IMR-90 (cell line): ENCODE results near the gene GRB2. TPM values are rescaled to one million over a fixed set of nuclear protein-coding genes. Genes with fewer than 3 reads are reported as not detected.

Experiments used
- ATAC-seq: fragments of 200-7000 bp; cut with Tn5 transposase; 2 replicates; pipeline ENCODE4 v1.9.1; 2020; ENCODE audit warnings: low read depth, mild to moderate bottlenecking, moderate library complexity
- BruUV-seq: library from RNA; stranded (reverse); fragments of 400-500 nt; replicated peaks from 2 replicates; lab custom pipeline; 2021; lab: Mats Ljungman, UMichigan
- CTCF ChIA-PET: fragments of 300-600 bp; formaldehyde crosslinking; extraction: SDS; loops from one replicate; lab custom pipeline; 2021; ENCODE audit warnings: antibody characterized with exemption; lab: Yijun Ruan, JAX
- POLR2A ChIA-PET: fragments of 300-600 bp; sonication (Branson Sonifier 250); formaldehyde crosslinking; loops from one replicate; lab custom pipeline; 2022; ENCODE audit warnings: antibody characterized with exemption; ENCODE audit not compliant: unreplicated experiment; lab: Charles Lee
- DNase-seq: peaks from one replicate; pipeline ENCODE4 v3.0.0; 2013
- H2AFZ ChIP-seq: replicated peaks from 2 replicates; pipeline ENCODE3; 2013; ENCODE audit warnings: low read length, mild to moderate bottlenecking; ENCODE audit not compliant: poor library complexity
- H2AK5ac ChIP-seq: 2 replicates; pipeline ENCODE4 v1.6.1; 2013; ENCODE audit warnings: low read depth, low read length, inconsistent platforms
- H2AK9ac ChIP-seq: replicated peaks from 2 replicates; pipeline ENCODE3; 2013; ENCODE audit warnings: mild to moderate bottlenecking, low read depth, low read length, moderate library complexity; ENCODE audit not compliant: poor library complexity
- H2BK120ac ChIP-seq: 2 replicates; pipeline ENCODE4 v1.6.1; 2013; ENCODE audit warnings: low read depth, low read length, inconsistent platforms
- H2BK15ac ChIP-seq: 3 replicates; pipeline ENCODE4 v1.6.1; 2013; ENCODE audit warnings: low read depth, low read length, inconsistent platforms
- H2BK20ac ChIP-seq: 2 replicates; pipeline ENCODE4 v1.6.1; 2013; ENCODE audit warnings: low read depth, mild to moderate bottlenecking, inconsistent platforms, low read length, moderate library complexity
- H2BK5ac ChIP-seq: 2 replicates; pipeline ENCODE4 v1.6.1; 2013; ENCODE audit warnings: mild to moderate bottlenecking, low read depth, low read length, inconsistent platforms; ENCODE audit not compliant: poor library complexity, severe bottlenecking
- H3K14ac ChIP-seq: replicated peaks from 2 replicates; pipeline ENCODE4 v1.6.1; 2013; ENCODE audit warnings: low read depth, low read length, inconsistent platforms
- H3K18ac ChIP-seq: 2 replicates; pipeline ENCODE4 v1.6.1; 2013; ENCODE audit warnings: low read depth, low read length, control low read depth
- H3K23ac ChIP-seq: 2 replicates; pipeline ENCODE4 v1.6.1; 2013; ENCODE audit warnings: low read depth, low read length, inconsistent platforms
- H3K27ac ChIP-seq: 2 replicates; pipeline ENCODE4 v1.5.1; 2013; ENCODE audit warnings: mild to moderate bottlenecking, control low read depth, low read length; ENCODE audit not compliant: insufficient read depth
- H3K27me3 ChIP-seq: 2 replicates; pipeline ENCODE4 v1.6.1; 2013; ENCODE audit warnings: low read length; ENCODE audit not compliant: control insufficient read depth, insufficient read depth
- H3K36me3 ChIP-seq: 2 replicates; pipeline ENCODE4 v1.6.1; 2013; ENCODE audit warnings: low read length, mixed read lengths; ENCODE audit not compliant: control insufficient read depth, insufficient read depth
- H3K4ac ChIP-seq: 2 replicates; pipeline ENCODE4 v1.6.1; 2013; ENCODE audit warnings: low read depth, low read length, inconsistent platforms
- H3K4me1 ChIP-seq: 2 replicates; pipeline ENCODE4 v1.6.1; 2013; ENCODE audit warnings: low read length, mixed read lengths; ENCODE audit not compliant: control insufficient read depth, insufficient read depth
- H3K4me2 ChIP-seq: 2 replicates; pipeline ENCODE4 v1.6.1; 2013; ENCODE audit warnings: low read depth, mild to moderate bottlenecking, control low read depth, low read length, moderate library complexity
- H3K4me3 ChIP-seq: 2 replicates; pipeline ENCODE4 v1.5.1; 2013; ENCODE audit warnings: low read depth, mild to moderate bottlenecking, control low read depth, low read length, moderate library complexity; ENCODE audit not compliant: insufficient read depth
- H3K56ac ChIP-seq: 2 replicates; pipeline ENCODE4 v1.6.1; 2013; ENCODE audit warnings: low read length, inconsistent platforms; ENCODE audit not compliant: insufficient read depth; ENCODE audit errors: extremely low read depth
- H3K79me1 ChIP-seq, 2 experiments: 2 replicates each; pipeline ENCODE4 v1.6.1; 2013; ENCODE audit warnings: low read length in 2 of 2, inconsistent platforms in 1 of 2, low read depth in 1 of 2
- H3K9ac ChIP-seq: 2 replicates; pipeline ENCODE4 v1.6.1; 2013; ENCODE audit warnings: low read depth, low read length, control low read depth
- H3K9me1 ChIP-seq: 2 replicates; pipeline ENCODE4 v1.6.1; 2013; ENCODE audit warnings: low read length, inconsistent platforms; ENCODE audit not compliant: insufficient read depth
- H3K9me3 ChIP-seq: 2 replicates; pipeline ENCODE4 v1.6.1; 2013; ENCODE audit warnings: low read length; ENCODE audit not compliant: control insufficient read depth, insufficient read depth
- H4K20me1 ChIP-seq: 2 replicates; pipeline ENCODE4 v1.6.1; 2013; ENCODE audit warnings: low read length, inconsistent platforms; ENCODE audit not compliant: insufficient read depth
- H4K5ac ChIP-seq: 2 replicates; pipeline ENCODE4 v1.6.1; 2013; ENCODE audit warnings: mild to moderate bottlenecking, low read depth, low read length, control low read depth
- H4K8ac ChIP-seq, 2 experiments: 2 replicates each; pipeline ENCODE4 v1.6.1; 2013; ENCODE audit warnings: low read depth in 2 of 2, low read length in 2 of 2, control low read depth in 1 of 2, inconsistent platforms in 1 of 2
- H4K91ac ChIP-seq: 2 replicates; pipeline ENCODE4 v1.6.1; 2013; ENCODE audit warnings: low read depth, low read length, inconsistent platforms; ENCODE audit not compliant: insufficient read depth
- CEBPB ChIP-seq: IDR thresholded peaks from 2 replicates; pipeline ENCODE4 v1.6.1; 2012; ENCODE audit warnings: low read depth, low read length, improper control_type of control experiment
- CTCF ChIP-seq: conservative IDR thresholded peaks from 2 replicates; pipeline ENCODE4 v1.5.1; 2012; ENCODE audit warnings: mild to moderate bottlenecking, low read depth, low read length, improper control_type of control experiment
- MAFK ChIP-seq: IDR thresholded peaks from 2 replicates; pipeline ENCODE4 v1.6.1; 2012; ENCODE audit warnings: low read depth, low read length, improper control_type of control experiment
- MAZ ChIP-seq: IDR thresholded peaks from 2 replicates; pipeline ENCODE4 v1.6.1; 2012; ENCODE audit warnings: low read depth, mild to moderate bottlenecking, low read length, improper control_type of control experiment, moderate library complexity, borderline replicate concordance
- NFE2L2 ChIP-seq: fragments of 150-350 bp; IDR thresholded peaks from 2 replicates; pipeline ENCODE4 v1.6.1; 2016; ENCODE audit warnings: low read depth, mild to moderate bottlenecking, low read length
- RCOR1 ChIP-seq: IDR thresholded peaks from 2 replicates; pipeline ENCODE4 v1.6.1; 2012; ENCODE audit warnings: mild to moderate bottlenecking, low read length, improper control_type of control experiment; ENCODE audit not compliant: insufficient replicate concordance
- RFX5 ChIP-seq: IDR thresholded peaks from 2 replicates; pipeline ENCODE4 v1.8.0; 2012; ENCODE audit warnings: low read depth, mild to moderate bottlenecking, low read length, moderate library complexity
- WGBS, 2 experiments: methylation state at CpG; one replicate each; pipeline versions ENCODE4 v1.1.5 to v1.1.7; 2013; ENCODE audit warnings: missing lambda C conversion rate in 2 of 2; ENCODE audit not compliant: insufficient read length in 1 of 2; ENCODE audit errors: extremely low coverage in 2 of 2; 5-methylcytosine and 5-hydroxymethylcytosine counted together
- dilution Hi-C: fragments of 300-500 bp; cut with HindIII; formaldehyde crosslinking; loops from one replicate; pipeline ENCODE4 v1.14.3; 2018; ENCODE audit warnings: low sequenced_read_pairs; ENCODE audit not compliant: unreplicated experiment
- in situ Hi-C: fragments of 300-500 bp; cut with MboI; formaldehyde crosslinking; loops from 3 replicates; pipeline ENCODE4 v1.14.3; 2019; ENCODE audit warnings: low sequenced_read_pairs, inconsistent platforms, mixed read lengths
- intact Hi-C: fragments of 100-400 bp; cut with micrococcal nuclease; formaldehyde crosslinking; loops from 2 replicates; pipeline ENCODE4 v1.10.0; 2022
- polyA plus RNA-seq, 3 experiments: library from polyadenylated mRNA; depleted of rRNA; stranded (reverse); fragments of >200 nt; gene quantifications; 2 replicates each; pipeline ENCODE4 v1.2.3, GENCODE V29; 2012; ENCODE audit warnings: low replicate concordance in 1 of 3
- total RNA-seq: library from RNA; depleted of rRNA; stranded (reverse); fragments of >200 nt; gene quantifications from 2 replicates; pipeline ENCODE4 v1.2.3, GENCODE V29; 2012

GRB2 gene
- total and polyA plus RNA-seq, 2 of the 4 experiments (the other 2 are of a cell fraction): 49.3 to 62.1 TPM

DNA sequence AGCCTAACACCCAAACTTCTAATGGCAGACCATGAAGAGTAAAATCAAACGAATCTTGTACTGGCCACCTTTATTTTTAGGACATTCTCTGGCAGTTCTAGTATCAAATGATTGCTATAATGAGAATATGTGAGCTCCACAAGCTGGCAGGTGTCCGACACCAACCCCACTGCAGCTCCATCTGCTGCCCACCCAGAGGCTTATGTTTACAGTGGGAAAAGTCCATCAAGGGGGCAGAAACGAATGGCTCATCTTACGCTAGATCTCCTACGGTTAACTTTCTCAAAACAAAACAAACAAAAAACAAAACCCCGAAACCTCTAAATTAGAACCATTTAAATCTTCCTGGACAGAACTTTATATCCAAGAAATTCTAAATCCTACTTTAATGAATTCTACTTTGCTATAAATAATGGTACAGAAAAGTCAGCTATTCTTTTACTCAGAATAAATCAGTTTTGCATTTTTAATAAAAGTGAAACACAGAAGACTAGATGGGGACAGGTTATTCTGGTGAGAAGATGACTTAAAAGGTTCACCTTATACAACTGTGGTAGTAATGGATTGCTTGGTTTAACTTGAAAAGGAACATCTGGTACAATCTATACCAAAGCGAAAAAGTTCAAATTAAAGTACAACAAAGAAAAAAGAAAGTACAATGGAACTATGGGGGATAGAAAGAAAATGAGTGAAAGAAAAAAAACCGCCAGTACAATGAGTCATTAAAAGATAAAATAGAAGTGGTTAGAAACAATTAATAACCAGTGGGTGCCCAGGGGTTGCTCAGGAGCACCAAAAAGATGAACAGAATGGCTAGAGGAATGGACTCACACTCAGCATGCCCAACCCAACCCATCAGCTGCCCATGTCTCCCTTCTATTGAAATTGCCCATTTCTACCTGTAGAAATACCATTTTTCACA, 40.2 kb downstream of the GRB2 start:
- Histone ChIP-seq H3K9ac (no peak overlapping the region), H2BK5ac (no peak overlapping the region), H2AK9ac (no peak overlapping the region), H3K56ac (no peak overlapping the region), H2BK15ac (no peak overlapping the region), H3K9me3 (no peaks in the 10 kb centered on the region), H2AK5ac (no peak overlapping the region), H4K8ac (no peak overlapping the region), H4K20me1 (peaks cover 100% of the 10 kb centered on the region), H2BK120ac (no peak overlapping the region), H3K4me3 (no peak overlapping the region), H3K9me1 (peaks cover 16% of the 10 kb centered on the region), H3K79me1 (peaks cover 33 to 90% of the 10 kb centered on the region in 2 experiments), H3K27me3 (no peaks in the 10 kb centered on the region), H3K27ac (no peak overlapping the region), H3K36me3 (no peaks in the 10 kb centered on the region), H2BK20ac (no peak overlapping the region), H3K4ac (no peak overlapping the region), H4K91ac (no peak overlapping the region), H3K23ac (no peak overlapping the region), H3K18ac (no peak overlapping the region), H3K4me2 (no peak overlapping the region), H3K14ac (no peak overlapping the region), H3K4me1 (peaks cover 15% of the 10 kb centered on the region), H2AFZ (no peak overlapping the region), H4K5ac (no peak overlapping the region)
- intact Hi-C loops (no loop called here), dilution Hi-C loops (no loop called here), in situ Hi-C loops (no loop called here)
- DNase-seq (no peak), ATAC-seq (no peak)
- TF ChIP-seq NFE2L2 (no peak), CTCF (no peak), CEBPB (no peak), MAZ (no peak), MAFK (no peak), RFX5 (no peak), RCOR1 (no peak)
- ChIA-PET CTCF (interaction anchor here (1.0 to 1.2 kb wide), 2 partner anchors 15 to 42 kb away, joined by 3 to 4 read pairs; no protein-coding TSS in a partner anchor), POLR2A (no interaction called here)
- no TSS peak for BruUV-seq
- WGBS, 2 experiments: 100% methylated on average over 2 of the region's 8 CpGs; no CpG with 5 or more reads in 1 of the 2 experiments
